GM23338 (cell line): ENCODE results near the gene WDR1. TPM values are rescaled to one million over a fixed set of nuclear protein-coding genes. Genes with fewer than 3 reads are reported as not detected.

Source experiments
- ATAC-seq: fragments of 200-7000 bp; cut with Tn5 transposase; 3 replicates; pipeline ENCODE4 v1.9.1; 2020
- DNase-seq: peaks from one replicate; pipeline ENCODE4 v3.0.0-alpha.2; 2015; ENCODE audit warnings: low spot score
- H2AFZ ChIP-seq: fragments of 200-600 bp; sonication (generic); 2 replicates; pipeline ENCODE4 v1.8.0; 2016; ENCODE audit warnings: antibody characterized with exemption, mild to moderate bottlenecking, moderate library complexity
- H3F3A ChIP-seq: fragments of 200-600 bp; sonication (generic); replicated peaks from 2 replicates; pipeline ENCODE4 v1.8.0; 2017; ENCODE audit warnings: antibody characterized with exemption, mixed run types, low read depth
- H3K27ac ChIP-seq: fragments of 200-600 bp; sonication (generic); 2 replicates; pipeline ENCODE4 v1.6.1; 2016; ENCODE audit warnings: low read depth
- H3K27me3 ChIP-seq: fragments of 200-600 bp; sonication (generic); 2 replicates; pipeline ENCODE4 v1.8.0; 2016; ENCODE audit warnings: mild to moderate bottlenecking, mixed run types, moderate library complexity; ENCODE audit not compliant: insufficient read depth
- H3K36me3 ChIP-seq: fragments of 200-600 bp; sonication (generic); 2 replicates; pipeline ENCODE4 v1.8.0; 2016; ENCODE audit warnings: mild to moderate bottlenecking; ENCODE audit not compliant: insufficient read depth
- H3K4me1 ChIP-seq: fragments of 200-600 bp; sonication (generic); 2 replicates; pipeline ENCODE4 v1.8.0; 2016; ENCODE audit warnings: mild to moderate bottlenecking, moderate library complexity; ENCODE audit not compliant: insufficient read depth
- H3K4me2 ChIP-seq: fragments of 200-600 bp; sonication (generic); 2 replicates; pipeline ENCODE4 v1.7.1; 2017; ENCODE audit warnings: mixed run types
- H3K4me3 ChIP-seq: fragments of 200-600 bp; sonication (generic); 2 replicates; pipeline ENCODE4 v1.6.1; 2016; ENCODE audit warnings: mixed run types
- H3K79me2 ChIP-seq: fragments of 200-600 bp; sonication (generic); replicated peaks from 2 replicates; pipeline ENCODE4 v1.8.0; 2017; ENCODE audit warnings: mild to moderate bottlenecking; ENCODE audit not compliant: insufficient read depth
- H3K9me2 ChIP-seq: fragments of 200-600 bp; sonication (generic); 2 replicates; pipeline ENCODE4 v1.8.0; 2017; ENCODE audit not compliant: insufficient read depth
- H4K20me1 ChIP-seq: fragments of 200-600 bp; sonication (generic); replicated peaks from 2 replicates; pipeline ENCODE4 v1.8.0; 2017; ENCODE audit warnings: mild to moderate bottlenecking; ENCODE audit not compliant: insufficient read depth
- H3K27ac Mint-ChIP-seq: 2 replicates; pipeline ENCODE4 v1.8.0; 2020; ENCODE audit warnings: inconsistent platforms, mild to moderate bottlenecking, moderate library complexity, mixed read lengths
- H3K27me3 Mint-ChIP-seq: 3 replicates; pipeline ENCODE4 v1.8.0; 2022; ENCODE audit warnings: low read depth, mild to moderate bottlenecking, moderate library complexity, mixed read lengths, inconsistent platforms; ENCODE audit not compliant: insufficient read depth, poor library complexity
- H3K36me3 Mint-ChIP-seq: 3 replicates; pipeline ENCODE4 v1.8.0; 2021; ENCODE audit warnings: low read depth, mild to moderate bottlenecking, inconsistent platforms, moderate library complexity, mixed read lengths
- H3K4me1 Mint-ChIP-seq: 3 replicates; pipeline ENCODE4 v1.8.0; 2020; ENCODE audit warnings: mild to moderate bottlenecking, inconsistent platforms, mixed read lengths
- H3K4me3 Mint-ChIP-seq: 3 replicates; pipeline ENCODE4 v1.8.0; 2021; ENCODE audit warnings: moderate library complexity, mild to moderate bottlenecking, inconsistent platforms, mixed read lengths
- H3K9me3 Mint-ChIP-seq: 3 replicates; pipeline ENCODE4 v1.8.0; 2020; ENCODE audit warnings: moderate library complexity, mild to moderate bottlenecking, inconsistent platforms, mixed read lengths
- CREB1 ChIP-seq: fragments of 250-450 bp; sonication (Bioruptor Pico); IDR thresholded peaks from 2 replicates; pipeline ENCODE4 v1.5.0; 2020; ENCODE audit warnings: low read depth, mild to moderate bottlenecking, moderate library complexity
- EZH2 ChIP-seq: fragments of 200-600 bp; sonication (generic); IDR thresholded peaks from one replicate; pipeline ENCODE4 v1.8.0; 2017; ENCODE audit warnings: antibody characterized with exemption, mild to moderate bottlenecking, low read depth; ENCODE audit not compliant: unreplicated experiment
- EZH2phosphoT487 ChIP-seq: fragments of 200-600 bp; sonication (generic); IDR thresholded peaks from one replicate; pipeline ENCODE4 v1.8.1; 2018; ENCODE audit warnings: antibody characterized with exemption; ENCODE audit not compliant: unreplicated experiment
- POLR2AphosphoS5 ChIP-seq: IDR thresholded peaks from 2 replicates; pipeline ENCODE4 v1.6.1; 2016; ENCODE audit warnings: antibody characterized with exemption, low read depth
- STAT1 ChIP-seq: IDR thresholded peaks from one replicate; pipeline ENCODE4 v1.6.1; 2016; ENCODE audit warnings: antibody characterized with exemption; ENCODE audit not compliant: unreplicated experiment
- ZNF114 ChIP-seq: fragments of 250-450 bp; sonication (Bioruptor Pico); IDR thresholded peaks from 2 replicates; pipeline ENCODE4 v1.5.0; 2020; ENCODE audit warnings: mild to moderate bottlenecking, moderate library complexity
- ZNF331 ChIP-seq: fragments of 250-450 bp; sonication (Bioruptor Pico); IDR thresholded peaks from 2 replicates; pipeline ENCODE4 v1.5.0; 2020; ENCODE audit warnings: low read depth, mild to moderate bottlenecking, moderate library complexity
- polyA plus RNA-seq: library from polyadenylated mRNA; unstranded; fragments of >200 nt; fragmentation: Nextera tagmentation; extraction: Ambion mirVana; gene quantifications from 2 replicates; pipeline ENCODE4 v1.2.1, GENCODE V29; 2016
- total RNA-seq: library from RNA; depleted of rRNA; stranded (reverse); fragments of >200 nt; shearing (Covaris generic); gene quantifications from 2 replicates; pipeline ENCODE4 v1.2.3, GENCODE V29; 2014
- TF ChIP-seq, protein P1 (sequence below), 2 experiments: fragments of 200-600 bp in 1 of 2; sonication (generic) in 1 of 2; conservative IDR thresholded peaks; 2 replicates each; pipeline versions ENCODE4 v1.5.1 to v1.6.1; 2016 to 2017; ENCODE audit warnings: antibody characterized with exemption in 2 of 2, low read depth in 2 of 2, mild to moderate bottlenecking in 2 of 2, moderate library complexity in 1 of 2
- TF ChIP-seq, protein P2 (sequence below): IDR thresholded peaks from one replicate; pipeline ENCODE4 v1.6.1; 2018; ENCODE audit warnings: antibody characterized with exemption; ENCODE audit not compliant: unreplicated experiment

WDR1 gene
- total and polyA plus RNA-seq, 2 experiments from 2014 or later: 93.2 to 248 TPM

DNA sequence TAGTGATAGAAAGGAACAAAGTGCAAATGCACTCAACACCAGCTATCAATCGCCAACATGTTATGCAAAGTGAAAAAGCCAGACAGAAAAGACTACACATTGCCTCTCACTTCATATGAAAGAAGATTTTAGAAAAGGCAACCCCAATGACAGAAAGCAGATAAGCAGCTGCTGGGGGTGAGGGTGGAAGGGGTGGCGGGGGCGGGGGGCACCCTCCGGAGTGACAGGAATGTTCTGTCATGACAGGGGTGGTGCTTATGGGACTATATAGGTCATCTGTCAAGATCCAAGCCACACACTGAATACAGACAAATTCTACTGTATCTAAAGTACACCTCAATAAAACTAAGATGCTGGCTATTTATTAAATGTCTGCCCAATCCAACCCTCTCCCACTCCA lies 10.7 kb downstream of the WDR1 start:
- no peak overlapping the region for H3K27ac Mint-ChIP-seq
- H3K36me3 Mint-ChIP-seq: peaks cover 63% of the 10 kb centered on the region
- H3K4me1 Mint-ChIP-seq: peaks cover 92% of the 10 kb centered on the region
- H3K79me2 ChIP-seq: peaks cover 100% of the 10 kb centered on the region
- no peak overlapping the region for H3K4me2 ChIP-seq
- no peak overlapping the region for H3K27ac ChIP-seq
- no peak for DNase-seq
- no peaks in the 10 kb centered on the region for H3K9me2 ChIP-seq
- H3K36me3 ChIP-seq: peaks cover 17% of the 10 kb centered on the region
- no peak overlapping the region for H2AFZ ChIP-seq
- no peaks in the 10 kb centered on the region for H3F3A ChIP-seq
- TF ChIP-seq, protein P1, sequence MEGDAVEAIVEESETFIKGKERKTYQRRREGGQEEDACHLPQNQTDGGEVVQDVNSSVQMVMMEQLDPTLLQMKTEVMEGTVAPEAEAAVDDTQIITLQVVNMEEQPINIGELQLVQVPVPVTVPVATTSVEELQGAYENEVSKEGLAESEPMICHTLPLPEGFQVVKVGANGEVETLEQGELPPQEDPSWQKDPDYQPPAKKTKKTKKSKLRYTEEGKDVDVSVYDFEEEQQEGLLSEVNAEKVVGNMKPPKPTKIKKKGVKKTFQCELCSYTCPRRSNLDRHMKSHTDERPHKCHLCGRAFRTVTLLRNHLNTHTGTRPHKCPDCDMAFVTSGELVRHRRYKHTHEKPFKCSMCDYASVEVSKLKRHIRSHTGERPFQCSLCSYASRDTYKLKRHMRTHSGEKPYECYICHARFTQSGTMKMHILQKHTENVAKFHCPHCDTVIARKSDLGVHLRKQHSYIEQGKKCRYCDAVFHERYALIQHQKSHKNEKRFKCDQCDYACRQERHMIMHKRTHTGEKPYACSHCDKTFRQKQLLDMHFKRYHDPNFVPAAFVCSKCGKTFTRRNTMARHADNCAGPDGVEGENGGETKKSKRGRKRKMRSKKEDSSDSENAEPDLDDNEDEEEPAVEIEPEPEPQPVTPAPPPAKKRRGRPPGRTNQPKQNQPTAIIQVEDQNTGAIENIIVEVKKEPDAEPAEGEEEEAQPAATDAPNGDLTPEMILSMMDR (conservative IDR thresholded peaks at IDR 0.05; ENCODE audit: low read depth in 2 of 2): no peak
- TF ChIP-seq STAT1 (no peak), POLR2AphosphoS5 (no peak), EZH2phosphoT487 (no peak), CREB1 (CRISPR knock-in tag) (no peak), EZH2 (no peak), ZNF331 (CRISPR knock-in tag) (no peak)
- TF ChIP-seq, protein P2, sequence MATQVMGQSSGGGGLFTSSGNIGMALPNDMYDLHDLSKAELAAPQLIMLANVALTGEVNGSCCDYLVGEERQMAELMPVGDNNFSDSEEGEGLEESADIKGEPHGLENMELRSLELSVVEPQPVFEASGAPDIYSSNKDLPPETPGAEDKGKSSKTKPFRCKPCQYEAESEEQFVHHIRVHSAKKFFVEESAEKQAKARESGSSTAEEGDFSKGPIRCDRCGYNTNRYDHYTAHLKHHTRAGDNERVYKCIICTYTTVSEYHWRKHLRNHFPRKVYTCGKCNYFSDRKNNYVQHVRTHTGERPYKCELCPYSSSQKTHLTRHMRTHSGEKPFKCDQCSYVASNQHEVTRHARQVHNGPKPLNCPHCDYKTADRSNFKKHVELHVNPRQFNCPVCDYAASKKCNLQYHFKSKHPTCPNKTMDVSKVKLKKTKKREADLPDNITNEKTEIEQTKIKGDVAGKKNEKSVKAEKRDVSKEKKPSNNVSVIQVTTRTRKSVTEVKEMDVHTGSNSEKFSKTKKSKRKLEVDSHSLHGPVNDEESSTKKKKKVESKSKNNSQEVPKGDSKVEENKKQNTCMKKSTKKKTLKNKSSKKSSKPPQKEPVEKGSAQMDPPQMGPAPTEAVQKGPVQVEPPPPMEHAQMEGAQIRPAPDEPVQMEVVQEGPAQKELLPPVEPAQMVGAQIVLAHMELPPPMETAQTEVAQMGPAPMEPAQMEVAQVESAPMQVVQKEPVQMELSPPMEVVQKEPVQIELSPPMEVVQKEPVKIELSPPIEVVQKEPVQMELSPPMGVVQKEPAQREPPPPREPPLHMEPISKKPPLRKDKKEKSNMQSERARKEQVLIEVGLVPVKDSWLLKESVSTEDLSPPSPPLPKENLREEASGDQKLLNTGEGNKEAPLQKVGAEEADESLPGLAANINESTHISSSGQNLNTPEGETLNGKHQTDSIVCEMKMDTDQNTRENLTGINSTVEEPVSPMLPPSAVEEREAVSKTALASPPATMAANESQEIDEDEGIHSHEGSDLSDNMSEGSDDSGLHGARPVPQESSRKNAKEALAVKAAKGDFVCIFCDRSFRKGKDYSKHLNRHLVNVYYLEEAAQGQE: no peak
- no peaks in the 10 kb centered on the region for H3K27me3 ChIP-seq
- H4K20me1 ChIP-seq: peaks cover 94% of the 10 kb centered on the region
- H3K4me1 ChIP-seq: peaks cover 11% of the 10 kb centered on the region; the same call in 1 of the 2 replicates
- H3K27me3 Mint-ChIP-seq: peaks cover 10% of the 10 kb centered on the region
- ATAC-seq: no peak
- H3K4me3 ChIP-seq: no peak overlapping the region
- no peak overlapping the region for H3K4me3 Mint-ChIP-seq
- no peaks in the 10 kb centered on the region; the same call in 2 of the 3 replicates for H3K9me3 Mint-ChIP-seq

DNA sequence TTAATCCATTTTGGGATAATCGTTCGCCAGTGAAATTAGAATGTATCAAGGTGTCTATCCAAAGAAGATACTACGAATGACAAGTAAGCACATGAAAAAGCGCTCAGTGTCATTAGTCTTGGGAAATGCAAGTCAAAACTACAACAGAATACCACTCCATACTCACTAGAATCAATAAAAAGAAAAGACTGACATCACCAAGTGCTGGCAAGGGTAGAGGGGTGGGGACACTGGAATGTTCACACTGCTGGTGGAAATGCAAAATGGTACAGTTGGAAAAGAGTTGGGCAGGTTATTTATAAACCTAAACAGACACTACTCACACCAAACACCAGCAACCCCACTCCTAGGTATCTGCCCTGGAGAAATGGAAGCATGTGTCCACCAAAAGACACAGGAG lies 11.2 kb downstream of the WDR1 start:
- Mint-ChIP-seq H3K9me3 (no peaks in the 10 kb centered on the region; the same call in 2 of the 3 replicates), H3K27ac (no peak overlapping the region), H3K27me3 (peaks cover 10% of the 10 kb centered on the region), H3K4me3 (no peak overlapping the region), H3K36me3 (peaks cover 63% of the 10 kb centered on the region), H3K4me1 (peaks cover 92% of the 10 kb centered on the region)
- H3K4me1 ChIP-seq: peaks cover 11% of the 10 kb centered on the region; the same call in 1 of the 2 replicates
- H2AFZ ChIP-seq: no peak overlapping the region
- ATAC-seq: no peak
- H3K4me2 ChIP-seq: no peak overlapping the region
- no peaks in the 10 kb centered on the region for H3K27me3 ChIP-seq
- no peak overlapping the region for H3K27ac ChIP-seq
- peaks cover 99% of the 10 kb centered on the region for H3K79me2 ChIP-seq
- H3K36me3 ChIP-seq: peaks cover 15% of the 10 kb centered on the region
- no peaks in the 10 kb centered on the region for H3F3A ChIP-seq
- H4K20me1 ChIP-seq: peaks cover 92% of the 10 kb centered on the region
- TF ChIP-seq EZH2: no peak
- TF ChIP-seq CREB1 (CRISPR knock-in tag): no peak
- TF ChIP-seq POLR2AphosphoS5: no peak
- TF ChIP-seq STAT1: no peak
- TF ChIP-seq ZNF114 (CRISPR knock-in tag): no peak
- TF ChIP-seq, protein P2: no peak
- DNase-seq: no peak
- no peak overlapping the region for H3K4me3 ChIP-seq
- no peaks in the 10 kb centered on the region for H3K9me2 ChIP-seq
